VCaP (cell line): ENCODE measurements around the gene IGFL1.
"Not testable (repeated sequence)": the region's sequence is repeated elsewhere in the genome, so short reads cannot be mapped to it uniquely, and the experiment has no call there.

Experiments
- H3K27ac ChIP-seq: fragments of 450-650 bp; 2 replicates; pipeline ENCODE4 v1.5.1; 2017
- TF ChIP-seq, protein P1 (sequence below): fragments of 450-650 bp; conservative IDR thresholded peaks from 2 replicates; pipeline ENCODE4 v1.5.1; 2017; ENCODE audit warnings: mild to moderate bottlenecking, moderate library complexity

Gene IGFL1

DNA sequence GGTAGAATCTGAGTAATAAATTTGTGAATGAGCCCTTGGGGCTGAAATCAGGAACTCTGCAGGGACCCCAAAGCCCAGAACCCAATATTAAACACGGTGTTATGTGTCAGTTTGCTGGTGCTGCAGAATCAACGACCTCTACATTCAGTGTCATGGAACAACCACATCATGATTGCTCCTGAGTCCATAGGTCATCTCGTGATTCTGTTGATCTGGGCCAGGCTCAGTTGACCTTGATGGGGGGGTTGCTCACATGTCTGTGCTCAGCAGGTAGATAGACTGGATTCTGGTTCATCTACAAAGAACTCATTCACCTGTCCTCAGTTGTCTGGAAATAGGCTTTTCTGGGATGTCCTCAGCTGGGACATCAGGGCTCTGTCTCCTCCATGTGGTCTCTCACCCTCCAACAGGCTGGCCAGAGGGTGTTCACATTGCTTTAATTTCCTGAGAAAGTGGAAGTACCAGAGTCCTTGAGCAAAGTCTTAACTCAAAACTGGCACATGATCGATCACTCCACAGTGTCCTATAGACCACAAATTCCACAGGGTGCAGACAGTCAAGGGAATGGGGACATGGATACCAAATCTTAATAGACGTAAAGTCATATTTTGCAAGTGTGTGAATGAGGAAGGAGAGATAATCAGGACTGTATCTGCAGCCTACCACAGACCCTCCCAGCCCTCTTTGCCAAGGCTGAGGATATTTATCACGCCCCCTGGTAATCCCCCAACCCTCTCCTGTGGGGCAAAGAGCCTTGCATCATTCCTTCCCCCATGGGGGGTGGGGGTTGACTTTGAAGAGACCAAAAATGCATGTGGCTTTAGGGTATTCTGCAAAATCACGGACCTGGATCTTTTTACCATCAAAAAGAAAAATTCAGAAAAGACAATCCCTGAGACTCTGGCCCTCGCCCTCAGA lies 39.3 kb upstream of the IGFL1 start:
- TF ChIP-seq, protein P1, sequence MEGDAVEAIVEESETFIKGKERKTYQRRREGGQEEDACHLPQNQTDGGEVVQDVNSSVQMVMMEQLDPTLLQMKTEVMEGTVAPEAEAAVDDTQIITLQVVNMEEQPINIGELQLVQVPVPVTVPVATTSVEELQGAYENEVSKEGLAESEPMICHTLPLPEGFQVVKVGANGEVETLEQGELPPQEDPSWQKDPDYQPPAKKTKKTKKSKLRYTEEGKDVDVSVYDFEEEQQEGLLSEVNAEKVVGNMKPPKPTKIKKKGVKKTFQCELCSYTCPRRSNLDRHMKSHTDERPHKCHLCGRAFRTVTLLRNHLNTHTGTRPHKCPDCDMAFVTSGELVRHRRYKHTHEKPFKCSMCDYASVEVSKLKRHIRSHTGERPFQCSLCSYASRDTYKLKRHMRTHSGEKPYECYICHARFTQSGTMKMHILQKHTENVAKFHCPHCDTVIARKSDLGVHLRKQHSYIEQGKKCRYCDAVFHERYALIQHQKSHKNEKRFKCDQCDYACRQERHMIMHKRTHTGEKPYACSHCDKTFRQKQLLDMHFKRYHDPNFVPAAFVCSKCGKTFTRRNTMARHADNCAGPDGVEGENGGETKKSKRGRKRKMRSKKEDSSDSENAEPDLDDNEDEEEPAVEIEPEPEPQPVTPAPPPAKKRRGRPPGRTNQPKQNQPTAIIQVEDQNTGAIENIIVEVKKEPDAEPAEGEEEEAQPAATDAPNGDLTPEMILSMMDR: no peak
- no peak overlapping the region for H3K27ac ChIP-seq

DNA sequence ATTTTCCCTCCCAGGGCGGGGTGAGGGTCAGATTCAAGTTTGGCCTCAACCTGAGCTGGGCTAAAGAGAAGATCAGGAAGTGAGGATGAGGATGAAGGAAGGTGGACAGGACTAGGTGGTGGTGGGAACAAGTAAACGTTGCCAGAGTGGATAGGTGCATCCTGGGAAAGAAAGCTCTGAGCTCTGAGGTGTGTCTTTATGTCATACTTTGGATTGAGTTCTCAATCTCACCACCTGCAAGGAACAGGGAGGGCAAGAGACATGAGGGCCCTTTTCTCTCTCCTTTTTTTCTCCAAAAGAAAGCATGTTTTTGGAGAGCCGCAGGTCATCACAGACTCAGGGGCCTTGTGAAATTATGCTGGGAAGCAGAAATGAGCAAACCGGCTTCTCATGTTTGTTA lies 38.2 kb upstream of the IGFL1 start:
- no peak overlapping the region for H3K27ac ChIP-seq
- TF ChIP-seq, protein P1: no peak

DNA sequence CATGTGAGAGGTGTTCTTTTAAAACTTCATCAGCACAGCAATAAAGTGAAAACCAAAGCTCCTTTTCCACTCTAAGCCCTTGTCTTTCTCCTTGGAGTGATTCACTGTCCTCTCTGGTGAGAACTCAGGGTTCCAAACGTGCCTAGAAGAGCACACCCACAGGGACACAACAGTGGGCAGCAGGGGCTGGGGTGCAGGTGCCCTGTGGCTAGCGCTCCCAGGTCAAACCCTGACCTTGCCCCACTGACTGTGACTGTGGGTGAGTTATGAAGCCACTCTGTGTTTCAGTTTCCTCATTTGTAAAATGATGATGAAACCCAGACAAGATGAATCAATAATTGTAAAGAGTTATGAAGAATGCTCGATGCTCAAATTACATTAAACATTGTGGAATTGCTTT lies 37.6 kb upstream of the IGFL1 start:
- TF ChIP-seq, protein P1: no peak
- H3K27ac ChIP-seq: no peak overlapping the region

DNA sequence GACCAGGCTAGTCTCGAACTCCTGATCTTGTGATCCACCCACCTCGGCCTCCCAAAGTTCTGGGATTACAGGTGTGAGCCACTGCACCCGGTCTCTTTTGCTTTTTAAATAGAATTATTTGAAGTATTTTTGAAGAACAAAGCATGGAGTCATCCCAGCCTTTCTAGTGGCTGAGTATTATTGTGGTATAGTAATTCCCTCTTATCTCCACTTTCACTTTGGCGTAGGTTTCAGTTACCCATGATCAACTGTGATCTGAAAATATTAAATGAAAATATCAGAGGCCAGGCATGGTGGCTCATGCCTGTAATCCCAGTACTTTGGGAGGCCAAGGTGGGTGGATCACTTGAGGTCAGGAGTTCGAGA lies 36.9 kb upstream of the IGFL1 start:
- H3K27ac ChIP-seq: not testable (repeated sequence)

DNA sequence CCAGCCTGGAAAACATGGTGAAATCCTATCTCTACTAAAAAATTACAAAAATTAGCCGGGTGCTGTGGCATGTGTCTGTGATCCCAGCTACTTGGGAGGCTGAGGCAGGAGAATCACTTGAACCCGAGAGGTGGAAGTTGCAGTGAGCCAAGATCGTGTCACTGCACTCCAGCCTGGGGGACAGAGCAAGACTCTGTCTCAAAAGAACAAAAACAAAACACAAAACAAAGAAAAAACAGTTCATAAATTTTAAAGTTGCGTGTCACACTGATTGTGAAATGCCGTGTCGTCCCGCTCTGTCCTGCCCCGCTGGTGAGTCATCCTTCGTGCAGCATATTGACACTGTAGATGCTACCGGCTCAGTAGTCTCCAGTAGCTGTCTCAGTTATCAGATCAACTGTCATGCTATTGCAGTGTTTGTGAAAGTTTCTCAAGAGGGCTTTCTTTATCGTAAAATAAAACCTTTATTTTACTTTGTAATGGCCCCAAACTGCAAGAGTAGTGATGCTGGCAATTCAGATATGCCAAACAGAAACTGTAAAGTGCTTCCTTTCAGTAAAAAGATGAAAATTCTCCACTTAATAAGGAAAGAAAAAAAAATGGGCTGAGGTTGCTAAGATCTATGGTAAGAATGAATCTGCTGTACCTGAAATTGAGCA lies 36.4 kb upstream of the IGFL1 start:
- TF ChIP-seq, protein P1: no peak
- no peak overlapping the region for H3K27ac ChIP-seq

DNA sequence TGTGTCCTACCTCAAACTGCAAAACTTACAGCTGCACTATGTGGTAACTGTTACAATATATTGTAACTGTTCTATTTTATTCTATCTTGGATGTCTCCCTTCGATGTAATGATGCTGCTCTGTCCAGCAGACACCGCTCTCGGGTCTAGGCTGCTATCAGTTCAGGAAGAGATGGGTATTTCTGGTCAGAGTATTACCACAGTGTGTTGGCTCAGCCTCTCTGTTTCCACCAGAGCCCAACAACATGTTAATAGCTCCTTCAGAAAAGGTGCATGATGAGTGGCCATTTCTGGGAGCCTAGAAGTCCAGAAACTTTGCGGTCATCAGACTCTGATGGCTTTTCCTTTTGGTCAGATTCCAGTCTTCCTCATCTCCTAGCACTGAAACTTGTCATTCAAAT lies 35.9 kb upstream of the IGFL1 start:
- TF ChIP-seq, protein P1: no peak
- no peak overlapping the region for H3K27ac ChIP-seq

DNA sequence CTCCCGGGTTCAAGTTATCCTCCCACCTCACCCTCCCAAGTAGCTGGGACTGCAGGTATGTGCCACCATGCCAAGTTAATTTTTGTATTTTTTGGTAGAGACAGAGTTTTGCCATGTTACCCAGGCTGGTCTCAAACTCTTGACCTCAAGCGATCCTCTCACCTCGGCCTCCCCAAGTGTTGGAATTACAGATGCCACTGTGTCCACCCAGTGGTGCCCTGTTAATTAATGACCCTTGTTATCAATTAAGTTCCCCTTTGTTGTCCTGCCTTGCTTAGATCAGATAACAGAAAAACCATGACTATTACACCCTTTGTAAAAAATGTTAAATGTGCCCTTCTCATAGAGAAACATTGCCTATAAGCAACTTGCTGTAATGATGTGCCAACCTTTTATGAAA lies 34.4 kb upstream of the IGFL1 start:
- H3K27ac ChIP-seq: no peak overlapping the region
- TF ChIP-seq, protein P1: no peak

DNA sequence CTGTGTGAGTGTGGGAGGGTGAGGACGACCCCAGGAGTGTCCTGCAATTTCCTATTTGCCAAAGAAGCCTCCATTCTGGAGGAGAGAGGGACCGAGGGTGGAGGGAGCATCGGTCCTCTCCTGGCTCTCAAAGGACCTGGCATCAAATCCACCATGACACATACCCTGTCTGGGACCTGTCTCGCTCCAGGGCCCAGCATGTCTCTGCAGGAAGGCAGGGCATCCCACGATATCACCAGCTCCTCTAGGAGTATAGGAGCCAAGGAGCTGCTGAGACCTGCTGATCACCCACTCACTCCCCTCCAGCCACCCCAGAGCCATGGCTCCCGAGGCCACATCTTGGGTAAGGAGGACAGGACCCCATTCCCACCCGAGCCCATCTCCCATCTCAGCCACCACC lies 33.6 kb upstream of the IGFL1 start:
- H3K27ac ChIP-seq: not testable (repeated sequence)
